ENCODE data around the gene CEP295NL.

DNA sequence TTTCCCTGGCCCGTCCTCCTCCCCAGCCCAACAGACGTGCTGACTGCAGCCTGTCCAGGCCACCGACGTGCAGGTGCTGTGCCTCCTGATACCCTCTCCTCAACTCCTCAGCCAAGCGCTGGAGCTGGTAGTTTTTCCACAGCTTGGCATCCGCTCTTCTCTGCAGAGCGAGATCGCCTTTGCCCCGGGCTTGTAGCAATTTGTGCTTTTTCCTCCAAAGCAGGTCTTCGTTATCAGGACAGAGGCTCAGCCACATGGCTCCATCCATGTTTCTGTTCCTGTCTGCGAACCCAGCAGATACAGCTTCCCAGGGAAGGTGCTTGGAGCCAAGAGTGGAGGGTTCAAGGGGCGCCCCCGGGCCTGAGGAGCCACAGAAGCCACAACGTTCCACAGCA lies 10.9 kb downstream of the CEP295NL start:
- TF ChIP-seq, protein P1, sequence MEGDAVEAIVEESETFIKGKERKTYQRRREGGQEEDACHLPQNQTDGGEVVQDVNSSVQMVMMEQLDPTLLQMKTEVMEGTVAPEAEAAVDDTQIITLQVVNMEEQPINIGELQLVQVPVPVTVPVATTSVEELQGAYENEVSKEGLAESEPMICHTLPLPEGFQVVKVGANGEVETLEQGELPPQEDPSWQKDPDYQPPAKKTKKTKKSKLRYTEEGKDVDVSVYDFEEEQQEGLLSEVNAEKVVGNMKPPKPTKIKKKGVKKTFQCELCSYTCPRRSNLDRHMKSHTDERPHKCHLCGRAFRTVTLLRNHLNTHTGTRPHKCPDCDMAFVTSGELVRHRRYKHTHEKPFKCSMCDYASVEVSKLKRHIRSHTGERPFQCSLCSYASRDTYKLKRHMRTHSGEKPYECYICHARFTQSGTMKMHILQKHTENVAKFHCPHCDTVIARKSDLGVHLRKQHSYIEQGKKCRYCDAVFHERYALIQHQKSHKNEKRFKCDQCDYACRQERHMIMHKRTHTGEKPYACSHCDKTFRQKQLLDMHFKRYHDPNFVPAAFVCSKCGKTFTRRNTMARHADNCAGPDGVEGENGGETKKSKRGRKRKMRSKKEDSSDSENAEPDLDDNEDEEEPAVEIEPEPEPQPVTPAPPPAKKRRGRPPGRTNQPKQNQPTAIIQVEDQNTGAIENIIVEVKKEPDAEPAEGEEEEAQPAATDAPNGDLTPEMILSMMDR (IDR thresholded peaks at IDR 0.05) = no peak
- no peak for TF ChIP-seq POLR2A (IDR thresholded peaks at IDR 0.05)
